Neural progenitor cell (in vitro differentiated cells): ENCODE results near the gene PRAC2.

Experiments used
- CTCF ChIP-seq: fragments of 200-600 bp; sonication (generic); IDR thresholded peaks from 2 replicates; pipeline ENCODE4 v1.5.1; 2017; ENCODE audit warnings: antibody characterized with exemption, mild to moderate bottlenecking
- EZH2 ChIP-seq: fragments of 200-600 bp; sonication (generic); IDR thresholded peaks from 2 replicates; pipeline ENCODE4 v1.6.1; 2017; ENCODE audit warnings: antibody characterized with exemption, mild to moderate bottlenecking, moderate library complexity
- EZH2phosphoT487 ChIP-seq: fragments of 200-600 bp; sonication (generic); IDR thresholded peaks from 2 replicates; pipeline ENCODE4 v1.6.1; 2017; ENCODE audit warnings: antibody characterized with exemption

- TF ChIP-seq CTCF (no peak), EZH2 (no peak), EZH2phosphoT487 (no peak)
Observed at GRCh38 chr17:48746916-48747444, 24.0 kb downstream of the PRAC2 start.
